Fibroblast of the conjunctiva (primary cell): ENCODE data around the gene XRN1.

ENCODE experiments used
- DNase-seq: peaks from one replicate; pipeline ENCODE4 v3.0.0-alpha.2; 2010; ENCODE audit warnings: low read depth

Gene XRN1

DNA sequence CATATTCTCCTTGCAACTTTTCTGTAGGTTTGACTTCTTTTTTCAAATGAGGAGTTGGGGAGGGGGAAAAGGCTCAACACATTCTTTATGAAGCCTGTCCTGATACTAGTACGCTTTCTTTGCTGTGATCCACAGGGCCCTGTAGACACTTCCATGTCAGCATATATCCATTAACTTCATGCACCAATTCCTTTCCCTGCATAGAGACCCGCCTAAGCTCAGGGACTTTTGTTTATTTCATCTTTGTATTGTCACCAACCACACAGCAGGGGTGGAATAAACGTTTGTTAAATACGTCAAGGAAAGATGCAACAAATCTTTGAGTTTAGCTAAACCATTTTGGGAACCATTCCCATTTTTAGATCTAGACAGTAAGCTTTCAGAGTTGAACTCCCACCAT is 179.4 kb downstream of the XRN1 start:
- DNase-seq = no peak

DNA sequence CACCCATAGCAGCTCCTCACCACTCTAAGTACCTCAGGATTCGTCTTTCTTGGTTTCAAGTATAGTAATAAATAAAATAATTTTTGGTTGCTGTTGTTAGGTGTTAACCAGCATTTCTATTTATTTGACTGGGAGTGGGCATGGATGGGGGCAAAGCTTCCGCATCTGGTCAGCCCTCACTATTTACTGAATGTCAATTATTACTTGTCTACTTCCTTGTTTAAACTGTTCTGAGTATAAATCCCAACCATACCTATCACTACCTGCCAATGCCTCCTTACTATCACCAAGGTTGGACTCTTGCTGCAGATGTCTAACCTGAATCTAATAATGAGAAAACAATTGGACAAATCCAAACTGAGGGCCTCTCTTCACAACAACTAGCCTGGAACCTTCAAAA is 180.6 kb downstream of the XRN1 start:
- DNase-seq = no peak

DNA sequence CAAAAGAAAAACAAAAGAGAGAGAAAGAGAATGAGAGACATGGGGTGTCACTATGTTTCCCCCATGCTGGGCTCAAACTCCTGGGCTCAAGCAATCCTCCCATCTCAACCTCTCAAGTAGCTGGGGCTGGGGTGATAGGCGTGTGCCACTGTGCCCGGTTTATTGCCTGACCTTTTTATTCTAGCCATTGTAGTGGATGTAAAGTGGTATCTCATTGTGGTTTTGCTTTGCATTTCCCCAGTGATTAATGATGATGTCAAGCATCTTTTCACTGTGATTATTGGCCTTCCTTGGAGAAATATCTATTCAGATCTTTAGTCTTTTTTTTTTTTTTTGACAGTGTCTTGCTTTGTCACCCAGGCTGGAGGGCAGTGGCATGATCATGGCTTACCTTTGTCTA is 184.7 kb downstream of the XRN1 start:
- no peak for DNase-seq

DNA sequence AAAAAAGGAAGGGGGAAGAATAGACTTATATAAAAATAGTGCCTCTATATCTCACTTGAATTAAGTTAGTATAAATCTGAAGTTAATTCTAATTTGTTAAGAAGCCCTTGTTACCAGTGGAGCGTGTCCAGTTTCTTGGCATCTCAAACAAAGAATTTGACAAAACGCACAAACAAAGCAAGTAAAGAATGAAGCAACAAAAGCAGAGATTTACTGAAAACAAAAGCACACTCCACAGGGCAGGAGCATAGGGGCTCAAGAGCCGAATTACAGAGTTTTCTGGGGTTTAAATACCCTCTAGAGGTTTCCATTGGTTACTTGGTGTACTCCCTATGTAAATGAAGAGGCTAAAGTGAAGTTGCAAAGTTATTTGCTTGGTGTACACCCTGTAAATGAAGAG is 188.5 kb downstream of the XRN1 start:
- no peak for DNase-seq

DNA sequence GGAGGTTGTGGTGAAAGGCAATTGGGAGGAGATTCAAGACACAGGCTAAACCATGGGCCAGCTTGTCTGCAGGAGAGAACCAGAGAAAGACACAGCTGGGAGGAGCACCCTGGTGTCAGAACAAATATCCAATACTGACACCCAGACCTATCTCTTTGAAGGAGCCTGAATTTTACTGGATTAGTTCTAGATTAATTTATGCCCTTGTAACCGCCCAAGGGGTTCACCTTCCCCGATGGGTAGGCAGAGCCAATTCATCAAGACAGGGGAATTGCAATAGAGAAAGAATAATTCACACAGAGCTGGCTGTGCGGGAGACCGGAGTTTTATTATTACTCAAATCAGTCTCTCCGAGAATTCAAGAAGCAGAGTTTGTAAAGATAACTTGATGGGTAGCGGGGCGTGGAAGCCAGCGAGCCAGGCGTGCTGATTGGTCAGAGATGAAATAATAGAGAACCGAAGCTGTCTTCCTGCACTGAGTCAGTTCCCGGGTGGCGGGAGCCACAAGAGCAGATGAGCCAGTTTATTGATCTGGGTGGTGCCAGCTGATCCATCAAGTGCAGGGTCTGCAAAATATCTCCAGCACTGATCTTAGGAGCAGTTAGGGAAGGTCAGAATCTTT is 191.0 kb downstream of the XRN1 start:
- DNase-seq = no peak
